H9 (cell line): ENCODE data around the gene OGA. TPM values are rescaled to one million over a fixed set of nuclear protein-coding genes. Genes with fewer than 3 reads are reported as not detected.

Experiments used
- DNase-seq: peaks from one replicate; pipeline ENCODE4 v3.0.0-alpha.2; 2017
- H2AFZ ChIP-seq: one replicate; pipeline ENCODE4 v1.6.1; 2013; ENCODE audit warnings: mild to moderate bottlenecking, low read length, control low read depth, moderate library complexity
- H2AK5ac ChIP-seq: 2 replicates; pipeline ENCODE4 v1.6.1; 2013; ENCODE audit warnings: low read length, control low read depth, mixed read lengths; ENCODE audit not compliant: insufficient read length
- H2BK120ac ChIP-seq: one replicate; pipeline ENCODE4 v1.6.1; 2013; ENCODE audit warnings: low read depth, mild to moderate bottlenecking, low read length, control low read depth, inconsistent platforms; ENCODE audit not compliant: poor library complexity, severe bottlenecking
- H2BK12ac ChIP-seq: 2 replicates; pipeline ENCODE4 v1.6.1; 2013; ENCODE audit warnings: low read length, control low read depth, mixed read lengths, low read depth; ENCODE audit not compliant: insufficient read length
- H2BK15ac ChIP-seq: 2 replicates; pipeline ENCODE4 v1.6.1; 2013; ENCODE audit warnings: low read depth, low read length, control low read depth
- H2BK20ac ChIP-seq: one replicate; pipeline ENCODE4 v1.6.1; 2013; ENCODE audit warnings: low read depth, mild to moderate bottlenecking, low read length, control low read depth, inconsistent platforms; ENCODE audit not compliant: poor library complexity, severe bottlenecking
- H2BK5ac ChIP-seq: 2 replicates; pipeline ENCODE4 v1.6.1; 2013; ENCODE audit warnings: low read length, control low read depth, mixed read lengths; ENCODE audit not compliant: insufficient read length
- H3K14ac ChIP-seq: 2 replicates; pipeline ENCODE4 v1.6.1; 2013; ENCODE audit warnings: low read length, control low read depth; ENCODE audit not compliant: insufficient read depth
- H3K18ac ChIP-seq: 2 replicates; pipeline ENCODE4 v1.6.1; 2013; ENCODE audit warnings: low read depth, mild to moderate bottlenecking, mixed read lengths, low read length, control low read depth; ENCODE audit not compliant: insufficient read length
- H3K23ac ChIP-seq: 2 replicates; pipeline ENCODE4 v1.6.1; 2013; ENCODE audit warnings: low read length, control low read depth, mixed read lengths, low read depth; ENCODE audit not compliant: insufficient read length
- H3K23me2 ChIP-seq: 2 replicates; pipeline ENCODE4 v1.6.1; 2013; ENCODE audit warnings: low read depth, mild to moderate bottlenecking, mixed read lengths, low read length, control low read depth; ENCODE audit not compliant: insufficient read length, poor library complexity, severe bottlenecking
- H3K27ac ChIP-seq: 2 replicates; pipeline ENCODE4 v1.5.1; 2013; ENCODE audit warnings: low read length, control low read depth, mixed read lengths, low read depth; ENCODE audit not compliant: insufficient read length
- H3K27me3 ChIP-seq: 2 replicates; pipeline ENCODE4 v1.6.1; 2013; ENCODE audit warnings: low read length, control low read depth, inconsistent platforms; ENCODE audit not compliant: insufficient read depth
- H3K4ac ChIP-seq: 2 replicates; pipeline ENCODE4 v1.6.1; 2013; ENCODE audit warnings: low read depth, mild to moderate bottlenecking, control low read depth, inconsistent platforms, low read length, moderate library complexity
- H3K4me1 ChIP-seq: 2 replicates; pipeline ENCODE4 v1.6.1; 2013; ENCODE audit warnings: low read length, control low read depth, inconsistent platforms; ENCODE audit not compliant: insufficient read depth
- H3K4me2 ChIP-seq: 2 replicates; pipeline ENCODE4 v1.6.1; 2013; ENCODE audit warnings: low read length, control low read depth, mixed read lengths; ENCODE audit not compliant: insufficient read length, insufficient read depth
- H3K56ac ChIP-seq: 2 replicates; pipeline ENCODE4 v1.6.1; 2013; ENCODE audit warnings: low read depth, mild to moderate bottlenecking, mixed read lengths, low read length, control low read depth; ENCODE audit not compliant: insufficient read length
- H3K79me1 ChIP-seq: 2 replicates; pipeline ENCODE4 v1.6.1; 2013; ENCODE audit warnings: low read depth, mild to moderate bottlenecking, moderate library complexity, low read length, control low read depth, inconsistent platforms; ENCODE audit not compliant: insufficient read depth, poor library complexity, severe bottlenecking
- H3K79me2 ChIP-seq: 2 replicates; pipeline ENCODE4 v1.6.1; 2013; ENCODE audit warnings: low read length, control low read depth, inconsistent platforms; ENCODE audit not compliant: insufficient read depth
- H3K9ac ChIP-seq: 2 replicates; pipeline ENCODE4 v1.6.1; 2013; ENCODE audit warnings: low read length, control low read depth, mixed read lengths; ENCODE audit not compliant: insufficient read length; ENCODE audit errors: extremely low read depth
- H3K9me3 ChIP-seq: one replicate; pipeline ENCODE4 v1.6.1; 2013; ENCODE audit warnings: low read depth, low read length, inconsistent platforms; ENCODE audit not compliant: control insufficient read depth
- H3T11ph ChIP-seq: one replicate; pipeline ENCODE4 v1.6.1; 2013; ENCODE audit warnings: mild to moderate bottlenecking, low read length, control low read depth, inconsistent platforms
- H4K20me1 ChIP-seq: one replicate; pipeline ENCODE4 v1.6.1; 2013; ENCODE audit not compliant: control insufficient read depth, insufficient read length, insufficient read depth
- H4K5ac ChIP-seq: 2 replicates; pipeline ENCODE4 v1.6.1; 2013; ENCODE audit warnings: low read depth, mild to moderate bottlenecking, mixed read lengths, low read length, control low read depth; ENCODE audit not compliant: insufficient read length
- H4K8ac ChIP-seq: replicated peaks from 2 replicates; pipeline ENCODE4 v1.6.1; 2013; ENCODE audit warnings: low read length, control low read depth, mixed read lengths, low read depth; ENCODE audit not compliant: insufficient read length
- H4K91ac ChIP-seq: 2 replicates; pipeline ENCODE4 v1.6.1; 2013; ENCODE audit warnings: low read depth, mild to moderate bottlenecking, moderate library complexity, mixed read lengths, low read length, control low read depth; ENCODE audit not compliant: insufficient read length
- H3K27ac Mint-ChIP-seq, 3 experiments: 2 replicates in 2 of 3; 3 replicates in 1 of 3; pipeline ENCODE4 v1.8.0; 2020 to 2021; ENCODE audit warnings: mixed read lengths in 3 of 3, mild to moderate bottlenecking in 1 of 3, moderate library complexity in 1 of 3
- H3K27me3 Mint-ChIP-seq: 2 replicates; pipeline ENCODE4 v1.8.0; 2021; ENCODE audit warnings: low read depth, mild to moderate bottlenecking, moderate library complexity, mixed read lengths
- H3K36me3 Mint-ChIP-seq, 3 experiments: 2 replicates in 2 of 3; 3 replicates in 1 of 3; pipeline ENCODE4 v1.8.0; 2020 to 2021; ENCODE audit warnings: low read depth in 3 of 3, mixed read lengths in 3 of 3; ENCODE audit not compliant: insufficient read depth in 1 of 3
- H3K4me1 Mint-ChIP-seq, 2 experiments: 2 replicates each; pipeline ENCODE4 v1.8.0; 2020; ENCODE audit warnings: mixed read lengths in 2 of 2
- H3K4me3 Mint-ChIP-seq, 2 experiments: 2 replicates in 1 of 2; 3 replicates in 1 of 2; pipeline ENCODE4 v1.8.0; 2020 to 2021; ENCODE audit warnings: mild to moderate bottlenecking in 2 of 2, mixed read lengths in 2 of 2, moderate library complexity in 1 of 2
- H3K9me3 Mint-ChIP-seq, 2 experiments: 2 replicates in 1 of 2; 3 replicates in 1 of 2; pipeline ENCODE4 v1.8.0; 2020; ENCODE audit warnings: mild to moderate bottlenecking in 2 of 2, mixed read lengths in 2 of 2, moderate library complexity in 1 of 2
- CTCF ChIP-seq: fragments of 200-600 bp; sonication (generic); conservative IDR thresholded peaks from 3 replicates; pipeline ENCODE4 v1.8.0; 2021; ENCODE audit warnings: antibody characterized with exemption, mild to moderate bottlenecking
- WGBS: extraction: QIAGEN DNeasy Blood & Tissue Kit; methylation state at CpG from one replicate; pipeline ENCODE4 v1.1.7; 2013; ENCODE audit warnings: missing lambda C conversion rate, low lambda C conversion rate, mixed read lengths; ENCODE audit not compliant: insufficient read length; ENCODE audit errors: extremely low coverage; 5-methylcytosine and 5-hydroxymethylcytosine counted together
- total RNA-seq: library from RNA; stranded (reverse); gene quantifications from 2 replicates; pipeline ENCODE4 v1.2.1, GENCODE V29; 2021

Gene OGA
- total RNA-seq, 1 experiment from 2014 or later = 125 TPM

GRCh38 chr10:101781984-101782810 lies 36.0 kb downstream of the OGA start:
- H3K27ac ChIP-seq = no peak overlapping the region
- peaks cover 22% of the 10 kb centered on the region for H3K27me3 Mint-ChIP-seq
- peaks cover 2% of the 10 kb centered on the region for H4K20me1 ChIP-seq
- no peak overlapping the region for H4K8ac ChIP-seq
- no peak overlapping the region for H2BK20ac ChIP-seq
- peaks cover 2% of the 10 kb centered on the region; the same call in 1 of the 2 replicates for H3K79me2 ChIP-seq
- no peak overlapping the region for H2BK5ac ChIP-seq
- H3K4ac ChIP-seq = no peak overlapping the region
- no peak overlapping the region for H2BK15ac ChIP-seq
- no peak overlapping the region for H4K5ac ChIP-seq
- H3K4me3 Mint-ChIP-seq = peak overlapping the region; percentile 100
- no peak overlapping the region for H4K91ac ChIP-seq
- no peak overlapping the region for H2BK120ac ChIP-seq
- H3K27ac Mint-ChIP-seq = peak overlapping the region in 1 of 3 experiments; percentile 99; a peak in 3 of 7 replicates
- H3K9ac ChIP-seq = peak overlapping the region; percentile 78
- no peak overlapping the region for H2AFZ ChIP-seq
- no CpG with 5 or more reads among the region's 17 CpGs for WGBS
- H2AK5ac ChIP-seq = no peak overlapping the region
- TF ChIP-seq CTCF = no peak
- peak overlapping the region; percentile 98 for H3K4me2 ChIP-seq
- H3K4me1 Mint-ChIP-seq = peaks cover 40 to 58% of the 10 kb centered on the region in 2 experiments
- no peak overlapping the region; the same call in 1 of the 2 replicates for H3K14ac ChIP-seq
- no peak overlapping the region for H3K56ac ChIP-seq
- H3K79me1 ChIP-seq = no peaks in the 10 kb centered on the region
- no peak overlapping the region for H3T11ph ChIP-seq
- peaks cover 5% of the 10 kb centered on the region; the same call in 1 of the 2 replicates for H3K4me1 ChIP-seq
- H2BK12ac ChIP-seq = no peak overlapping the region
- H3K23ac ChIP-seq = no peak overlapping the region
- H3K36me3 Mint-ChIP-seq = peaks cover 9 to 32% (median 20%) of the 10 kb centered on the region in 3 experiments
- H3K18ac ChIP-seq = no peak overlapping the region
- peaks cover 14% of the 10 kb centered on the region; the same call in 1 of the 2 replicates for H3K27me3 ChIP-seq
- no peaks in the 10 kb centered on the region for H3K9me3 ChIP-seq
- DNase-seq = peak; percentile 32
- H3K9me3 Mint-ChIP-seq = no peaks in the 10 kb centered on the region; a peak in 1 of 5 replicates
- peaks cover 26% of the 10 kb centered on the region for H3K23me2 ChIP-seq
